Osteocyte (in vitro differentiated cells): ENCODE data around the gene KIF23. TPM values are rescaled to one million over a fixed set of nuclear protein-coding genes. Genes with fewer than 3 reads are reported as not detected.
A peak's percentile ranks its signal among the peaks of the same experiment; 100 is the strongest.

Source experiments
- DNase-seq: peaks from one replicate; pipeline ENCODE4 v3.0.0; 2021; ENCODE audit warnings: mixed read lengths; ENCODE audit not compliant: unreplicated experiment; ENCODE audit errors: extremely low spot score
- H3K27ac Mint-ChIP-seq: one replicate; pipeline ENCODE4 v1.8.0; 2021; ENCODE audit warnings: mild to moderate bottlenecking, mixed read lengths; ENCODE audit not compliant: unreplicated experiment
- H3K27me3 Mint-ChIP-seq: one replicate; pipeline ENCODE4 v1.8.0; 2021; ENCODE audit warnings: mixed read lengths; ENCODE audit not compliant: unreplicated experiment
- H3K36me3 Mint-ChIP-seq: one replicate; pipeline ENCODE4 v1.8.0; 2021; ENCODE audit warnings: mixed read lengths; ENCODE audit not compliant: unreplicated experiment
- H3K4me1 Mint-ChIP-seq: one replicate; pipeline ENCODE4 v1.8.0; 2021; ENCODE audit warnings: mixed read lengths; ENCODE audit not compliant: unreplicated experiment
- H3K4me3 Mint-ChIP-seq: one replicate; pipeline ENCODE4 v1.8.0; 2021; ENCODE audit warnings: mild to moderate bottlenecking, moderate library complexity, mixed read lengths; ENCODE audit not compliant: unreplicated experiment
- H3K9me3 Mint-ChIP-seq: one replicate; pipeline ENCODE4 v1.8.0; 2021; ENCODE audit warnings: mixed read lengths; ENCODE audit not compliant: unreplicated experiment
- CTCF ChIP-seq: fragments of 200-600 bp; sonication (generic); IDR thresholded peaks from 2 replicates; pipeline ENCODE4 v1.5.0; 2021; ENCODE audit warnings: antibody characterized with exemption, mild to moderate bottlenecking, moderate library complexity
- total RNA-seq: library from RNA; stranded (reverse); gene quantifications from 2 replicates; pipeline ENCODE4 v1.2.1, GENCODE V29; 2021

KIF23 gene
- total RNA-seq, 1 donor from 2014 or later = 14.0 TPM

- H3K27me3 Mint-ChIP-seq = no peaks in the 10 kb centered on the region
- H3K9me3 Mint-ChIP-seq = no peaks in the 10 kb centered on the region
- TF ChIP-seq CTCF = no peak
- DNase-seq = no peak
- peak overlapping the region; percentile 91 for H3K27ac Mint-ChIP-seq
- peaks cover 51% of the 10 kb centered on the region for H3K4me1 Mint-ChIP-seq
- peaks cover 4% of the 10 kb centered on the region for H3K36me3 Mint-ChIP-seq
- H3K4me3 Mint-ChIP-seq = no peak overlapping the region
Measured at GRCh38 chr15:69421498-69421897, 7.3 kb downstream of the KIF23 start.

GRCh38 chr15:69422336-69422895, 8.3 kb downstream of the KIF23 start:
- DNase-seq = no peak
- peaks cover 7% of the 10 kb centered on the region for H3K36me3 Mint-ChIP-seq
- peak overlapping the region; percentile 52 for H3K4me3 Mint-ChIP-seq

GRCh38 chr15:69424001-69424400, 9.9 kb downstream of the KIF23 start:
- DNase-seq = no peak
- Mint-ChIP-seq H3K4me1 (peaks cover 35% of the 10 kb centered on the region), H3K4me3 (no peak overlapping the region), H3K27me3 (no peaks in the 10 kb centered on the region), H3K36me3 (peaks cover 9% of the 10 kb centered on the region), H3K9me3 (no peaks in the 10 kb centered on the region), H3K27ac (no peak overlapping the region)
- no peak for TF ChIP-seq CTCF

More at GRCh38 chr15:69422336-69422895, 8.3 kb downstream of the KIF23 start:
- Mint-ChIP-seq H3K4me1 (peaks cover 48% of the 10 kb centered on the region), H3K27ac (peak overlapping the region; percentile 91), H3K27me3 (no peaks in the 10 kb centered on the region), H3K9me3 (no peaks in the 10 kb centered on the region)
- TF ChIP-seq CTCF = no peak

GRCh38 chr15:69424748-69425413, 10.7 kb downstream of the KIF23 start:
- no peak for DNase-seq
- no peak for TF ChIP-seq CTCF
- Mint-ChIP-seq H3K27ac (no peak overlapping the region), H3K9me3 (no peaks in the 10 kb centered on the region), H3K4me1 (peaks cover 30% of the 10 kb centered on the region), H3K4me3 (no peak overlapping the region), H3K36me3 (peaks cover 6% of the 10 kb centered on the region), H3K27me3 (no peaks in the 10 kb centered on the region)

GRCh38 chr15:69433831-69434230, 19.7 kb downstream of the KIF23 start:
- Mint-ChIP-seq H3K36me3 (peaks cover 18% of the 10 kb centered on the region), H3K27ac (no peak overlapping the region), H3K9me3 (no peaks in the 10 kb centered on the region), H3K27me3 (no peaks in the 10 kb centered on the region), H3K4me1 (peaks cover 10% of the 10 kb centered on the region), H3K4me3 (no peak overlapping the region)
- DNase-seq = no peak
- no peak for TF ChIP-seq CTCF
